Neuronal stem cell (in vitro differentiated cells): ENCODE measurements around the gene THUMPD3. TPM values are rescaled to one million over a fixed set of nuclear protein-coding genes. Genes with fewer than 3 reads are reported as not detected.

Source experiments
- DNase-seq: peaks from one replicate; pipeline ENCODE4 v3.0.0-alpha.2; 2013; ENCODE audit warnings: low spot score
- H2AFZ ChIP-seq: one replicate; pipeline ENCODE4 v1.6.1; 2013; ENCODE audit warnings: mild to moderate bottlenecking, low read length, inconsistent platforms
- H2AK5ac ChIP-seq: 2 replicates; pipeline ENCODE4 v1.6.1; 2013; ENCODE audit warnings: low read depth, mild to moderate bottlenecking, inconsistent platforms, low read length, moderate library complexity, mixed read lengths
- H2BK120ac ChIP-seq: 2 replicates; pipeline ENCODE4 v1.6.1; 2013; ENCODE audit warnings: low read depth, mild to moderate bottlenecking, inconsistent platforms, low read length, moderate library complexity, mixed read lengths
- H2BK12ac ChIP-seq: one replicate; pipeline ENCODE4 v1.6.1; 2013; ENCODE audit warnings: low read length, inconsistent platforms
- H2BK15ac ChIP-seq: 2 replicates; pipeline ENCODE4 v1.6.1; 2013; ENCODE audit warnings: mild to moderate bottlenecking, low read length, inconsistent platforms, mixed read lengths
- H2BK5ac ChIP-seq: one replicate; pipeline ENCODE4 v1.6.1; 2013; ENCODE audit warnings: inconsistent platforms, mild to moderate bottlenecking, low read length, moderate library complexity
- H3K14ac ChIP-seq: one replicate; pipeline ENCODE4 v1.6.1; 2013; ENCODE audit warnings: low read length, inconsistent platforms
- H3K18ac ChIP-seq: 2 replicates; pipeline ENCODE4 v1.6.1; 2013; ENCODE audit warnings: low read length, inconsistent platforms
- H3K23ac ChIP-seq: 2 replicates; pipeline ENCODE4 v1.6.1; 2013; ENCODE audit warnings: low read depth, mild to moderate bottlenecking, mixed read lengths, low read length, inconsistent platforms; ENCODE audit not compliant: poor library complexity
- H3K27ac ChIP-seq: replicated peaks from 3 replicates; pipeline ENCODE4 v1.5.1; 2013; ENCODE audit warnings: low read length, inconsistent platforms
- H3K27me3 ChIP-seq, 3 experiments: 2 replicates each; pipeline ENCODE4 v1.6.1; 2013; ENCODE audit warnings: low read length in 3 of 3, mild to moderate bottlenecking in 2 of 3, inconsistent platforms in 1 of 3, low read depth in 1 of 3, mixed read lengths in 1 of 3, moderate library complexity in 1 of 3; ENCODE audit not compliant: control insufficient read depth in 3 of 3, insufficient read depth in 3 of 3
- H3K36me3 ChIP-seq, 2 donors: replicated peaks in 1 of 2; 2 replicates each; pipeline ENCODE4 v1.6.1; 2013; ENCODE audit warnings: low read length in 2 of 2; ENCODE audit not compliant: control insufficient read depth in 2 of 2, insufficient read depth in 2 of 2
- H3K4ac ChIP-seq: 2 replicates; pipeline ENCODE4 v1.6.1; 2013; ENCODE audit warnings: inconsistent platforms, mild to moderate bottlenecking, low read length, moderate library complexity
- H3K4me1 ChIP-seq, 2 donors: 1 replicate in 1 of 2; 2 replicates in 1 of 2; pipeline ENCODE4 v1.6.1; 2013; ENCODE audit warnings: low read length in 2 of 2, low read depth in 1 of 2; ENCODE audit not compliant: control insufficient read depth in 2 of 2, insufficient read depth in 1 of 2
- H3K4me2 ChIP-seq: one replicate; pipeline ENCODE4 v1.6.1; 2013; ENCODE audit warnings: mild to moderate bottlenecking, low read length, inconsistent platforms; ENCODE audit not compliant: insufficient read depth, poor library complexity, severe bottlenecking
- H3K4me3 ChIP-seq, 2 donors: 2 replicates each; pipeline ENCODE4 v1.5.1; 2013; ENCODE audit warnings: low read length in 2 of 2, mild to moderate bottlenecking in 2 of 2, inconsistent platforms in 1 of 2, moderate library complexity in 1 of 2
- H3K79me1 ChIP-seq: one replicate; pipeline ENCODE4 v1.6.1; 2013; ENCODE audit warnings: low read depth, mild to moderate bottlenecking, inconsistent platforms, low read length, moderate library complexity
- H3K9ac ChIP-seq: one replicate; pipeline ENCODE4 v1.6.1; 2013; ENCODE audit warnings: mild to moderate bottlenecking, low read depth, low read length, inconsistent platforms; ENCODE audit not compliant: poor library complexity
- H3K9me3 ChIP-seq, 2 donors: replicated peaks in 1 of 2; 2 replicates each; pipeline versions ENCODE3 to v1.6.1; 2013; ENCODE audit warnings: low read length in 2 of 2, mild to moderate bottlenecking in 2 of 2, inconsistent platforms in 1 of 2, low read depth in 1 of 2, mixed read lengths in 1 of 2, moderate library complexity in 1 of 2; ENCODE audit not compliant: control insufficient read depth in 2 of 2, insufficient read depth in 1 of 2
- H4K8ac ChIP-seq: one replicate; pipeline ENCODE4 v1.6.1; 2013; ENCODE audit warnings: low read depth, mild to moderate bottlenecking, inconsistent platforms, low read length, moderate library complexity
- H4K91ac ChIP-seq: one replicate; pipeline ENCODE4 v1.6.1; 2013; ENCODE audit warnings: low read length, low read depth, mild to moderate bottlenecking, inconsistent platforms; ENCODE audit not compliant: poor library complexity
- WGBS, 2 donors: extraction: QIAGEN DNeasy Blood & Tissue Kit; methylation state at CpG; one replicate each; pipeline ENCODE4 v1.1.7; 2013; ENCODE audit warnings: missing lambda C conversion rate in 2 of 2, mixed read lengths in 1 of 2; ENCODE audit not compliant: insufficient read length in 2 of 2, insufficient replicate concordance in 1 of 2; ENCODE audit errors: extremely low coverage in 2 of 2; 5-methylcytosine and 5-hydroxymethylcytosine counted together
- polyA plus RNA-seq, 2 experiments: library from polyadenylated mRNA; stranded (reverse); fragments of 200-250 nt; gene quantifications; one replicate each; pipeline ENCODE4 v1.2.3, GENCODE V29; 2013

THUMPD3 gene
- polyA plus RNA-seq (2013, experiment 1 of 2), result 29.3 TPM
- polyA plus RNA-seq (2013, experiment 2 of 2), result 27.9 TPM

GRCh38 chr3:9362731-9363530 is at the start of gene THUMPD3:
TSS of gene THUMPD3 (plus strand) at chr3:9363054. CDS start at chr3:9365069, 2,015 bp downstream.
- WGBS, 2 donors, result no CpG with 5 or more reads among the region's 46 CpGs
- no peak within 1 kb of the TSS for H2AK5ac ChIP-seq

GRCh38 chr3:9314796-9315195 is 48.1 kb upstream of the THUMPD3 start:
- peak overlapping the region; percentile 67 for H2BK12ac ChIP-seq

More at GRCh38 chr3:9362731-9363530, at the start of gene THUMPD3:
- Histone ChIP-seq H3K9ac (peak within 1 kb of the TSS; percentile 27), H3K79me1 (peaks cover 1% of the 10 kb centered on the region), H3K4ac (no peak within 1 kb of the TSS), H3K14ac (no peak within 1 kb of the TSS), H4K91ac (no peak within 1 kb of the TSS), H4K8ac (peak within 1 kb of the TSS; percentile 26), H3K9me3 (no peaks in the 10 kb centered on the region), H3K18ac (peak within 1 kb of the TSS; percentile 53), H2BK12ac (no peak within 1 kb of the TSS), H3K27me3 (no peaks in the 10 kb centered on the region), H3K4me1 (no peaks in the 10 kb centered on the region), H3K27ac (peak within 1 kb of the TSS; percentile 95), H3K4me3 (peak within 1 kb of the TSS in 1 of 2 donors; percentile 85), H3K36me3 (peaks cover 0 to 5% of the 10 kb centered on the region in 2 donors), H3K23ac (peak within 1 kb of the TSS; percentile 97), H2AFZ (peak within 1 kb of the TSS; percentile 28), H2BK15ac (no peak within 1 kb of the TSS), H2BK5ac (no peak within 1 kb of the TSS), H2BK120ac (no peak within 1 kb of the TSS), H3K4me2 (peak within 1 kb of the TSS; percentile 79)
- peak; percentile 80 for DNase-seq

GRCh38 chr3:9316881-9317361 is 45.9 kb upstream of the THUMPD3 start:
- Histone ChIP-seq H3K27ac (peak overlapping the region; percentile 95), H2AK5ac (no peak overlapping the region), H3K4me2 (peak overlapping the region; percentile 28), H3K4ac (no peak overlapping the region), H3K4me3 (peak overlapping the region in 1 of 2 donors; percentile 31), H2BK120ac (no peak overlapping the region), H3K23ac (no peak overlapping the region), H3K9ac (no peak overlapping the region), H3K79me1 (no peaks in the 10 kb centered on the region), H3K9me3 (peaks cover 1 to 6% of the 10 kb centered on the region in 2 donors), H3K27me3 (no peaks in the 10 kb centered on the region), H3K36me3 (no peaks in the 10 kb centered on the region), H4K8ac (no peak overlapping the region), H2BK12ac (no peak overlapping the region), H2AFZ (peak overlapping the region; percentile 65), H3K14ac (no peak overlapping the region), H2BK15ac (no peak overlapping the region), H3K4me1 (peaks cover 27 to 35% of the 10 kb centered on the region in 2 donors), H3K18ac (no peak overlapping the region), H2BK5ac (no peak overlapping the region), H4K91ac (no peak overlapping the region)
- DNase-seq, result peak; percentile 70
- WGBS, 2 donors, result no CpG with 5 or more reads among the region's 13 CpGs

More at GRCh38 chr3:9314796-9315195, 48.1 kb upstream of the THUMPD3 start:
- WGBS, 2 donors, result no CpG with 5 or more reads among the region's 2 CpGs
- peak overlapping the region; percentile 85 for H2AK5ac ChIP-seq
- no peak overlapping the region for H4K8ac ChIP-seq
- H3K9me3 ChIP-seq, result no peaks in the 10 kb centered on the region
- H3K4me1 ChIP-seq, result peaks cover 25 to 38% of the 10 kb centered on the region in 2 donors
- H3K14ac ChIP-seq, result no peak overlapping the region
- peak overlapping the region; percentile 1 for H2BK120ac ChIP-seq
- H2AFZ ChIP-seq, result peak overlapping the region; percentile 12
- H3K9ac ChIP-seq, result no peak overlapping the region
- no peak overlapping the region for H3K23ac ChIP-seq
- peak overlapping the region; percentile 31 for H2BK15ac ChIP-seq
- H2BK5ac ChIP-seq, result peak overlapping the region; percentile 40
- no peak overlapping the region for H3K27ac ChIP-seq
- H3K4ac ChIP-seq, result no peak overlapping the region
- no peak overlapping the region for H4K91ac ChIP-seq
- no peak for DNase-seq
- no peak overlapping the region for H3K4me2 ChIP-seq
- peak overlapping the region; percentile 93 for H3K18ac ChIP-seq
- no peak overlapping the region for H3K4me3 ChIP-seq
- no peaks in the 10 kb centered on the region for H3K79me1 ChIP-seq
- no peaks in the 10 kb centered on the region for H3K36me3 ChIP-seq
- H3K27me3 ChIP-seq, result no peaks in the 10 kb centered on the region

- WGBS, 2 donors, result no CpG with 5 or more reads among the region's 2 CpGs
- no peak overlapping the region for H2BK12ac ChIP-seq
- no peak overlapping the region for H2AFZ ChIP-seq
- no peak overlapping the region for H3K23ac ChIP-seq
- H3K9ac ChIP-seq, result no peak overlapping the region
- H2BK120ac ChIP-seq, result no peak overlapping the region
- no peak overlapping the region for H2BK5ac ChIP-seq
- H3K9me3 ChIP-seq, result peaks cover 7 to 28% of the 10 kb centered on the region in 2 donors
- H3K4ac ChIP-seq, result no peak overlapping the region
- H3K4me1 ChIP-seq, result peaks cover 16 to 24% of the 10 kb centered on the region in 2 donors
- H3K27me3 ChIP-seq, result no peaks in the 10 kb centered on the region
- no peak overlapping the region for H3K4me2 ChIP-seq
- no peak overlapping the region for H3K27ac ChIP-seq
- DNase-seq, result no peak
- no peak overlapping the region for H4K8ac ChIP-seq
- H3K14ac ChIP-seq, result no peak overlapping the region
- H3K36me3 ChIP-seq, result peaks cover 0 to 2% of the 10 kb centered on the region in 2 donors
- no peaks in the 10 kb centered on the region for H3K79me1 ChIP-seq
- no peak overlapping the region for H3K4me3 ChIP-seq
- no peak overlapping the region for H3K18ac ChIP-seq
- no peak overlapping the region for H2AK5ac ChIP-seq
- H4K91ac ChIP-seq, result no peak overlapping the region
- no peak overlapping the region for H2BK15ac ChIP-seq
These were observed 40.1 kb upstream of the THUMPD3 start for GRCh38 chr3:9322780-9323179.
